DMS 273 (cell line): Measurements from ENCODE around the gene IQSEC2.

ENCODE experiments used
- DNase-seq: peaks from one replicate; lab custom pipeline; 2025; ENCODE audit not compliant: unreplicated experiment; lab: John Stamatoyannopoulos, UW

The IQSEC2 gene

GRCh38 chrX:53281321-53281822, at the start of gene IQSEC2:
Gene IQSEC2 (minus strand): TSS chrX:53281584.
- DNase-seq: peak; percentile 96

GRCh38 chrX:53330331-53330730, 48.9 kb upstream of the IQSEC2 start:
- DNase-seq: no peak

- DNase-seq: no peak
These were observed 43.4 kb upstream of the IQSEC2 start for GRCh38 chrX:53324803-53325202.

- DNase-seq: no peak
These were observed 42.7 kb upstream of the IQSEC2 start for GRCh38 chrX:53324085-53324484.

GRCh38 chrX:53323196-53323595, 41.8 kb upstream of the IQSEC2 start:
- no peak for DNase-seq

GRCh38 chrX:53321943-53322497, 40.6 kb upstream of the IQSEC2 start:
- DNase-seq: no peak

- peak; percentile 54 for DNase-seq
These were observed 40.0 kb upstream of the IQSEC2 start for GRCh38 chrX:53321230-53321942.

GRCh38 chrX:53320543-53321229, 39.3 kb upstream of the IQSEC2 start:
- peak; percentile 55 for DNase-seq

GRCh38 chrX:53319614-53320542, 38.5 kb upstream of the IQSEC2 start:
- DNase-seq: peak; percentile 48

- peak; percentile 79 for DNase-seq
These were observed 37.5 kb upstream of the IQSEC2 start for GRCh38 chrX:53318766-53319353.

- peak; percentile 92 for DNase-seq
These were observed 36.1 kb upstream of the IQSEC2 start for GRCh38 chrX:53317365-53318069.

- no peak for DNase-seq
These were observed 35.5 kb upstream of the IQSEC2 start for GRCh38 chrX:53316860-53317237.

GRCh38 chrX:53316111-53316859, 34.9 kb upstream of the IQSEC2 start:
- DNase-seq: no peak

- DNase-seq: no peak
These were observed 32.3 kb upstream of the IQSEC2 start for GRCh38 chrX:53313728-53314105.

GRCh38 chrX:53312946-53313727, 31.8 kb upstream of the IQSEC2 start:
- peak; percentile 85 for DNase-seq

GRCh38 chrX:53309837-53310236, 28.5 kb upstream of the IQSEC2 start:
- DNase-seq: no peak

GRCh38 chrX:53308836-53309235, 27.5 kb upstream of the IQSEC2 start:
- DNase-seq: no peak
